SU-DHL-6 (cell line): ENCODE measurements around the gene MAP2K5.

Source experiments
- CTCF ChIP-seq: fragments of 200-600 bp; sonication (generic); IDR thresholded peaks from one replicate; pipeline ENCODE4 v1.5.1; 2017; ENCODE audit warnings: antibody characterized with exemption, mild to moderate bottlenecking, low read length, moderate library complexity; ENCODE audit not compliant: insufficient read depth, poor library complexity, severe bottlenecking
- EZH2phosphoT487 ChIP-seq: fragments of 200-600 bp; sonication (generic), shearing (Covaris generic); conservative IDR thresholded peaks from 2 replicates; pipeline ENCODE4 v1.6.1; 2018; ENCODE audit warnings: mild to moderate bottlenecking, antibody characterized with exemption, low read length, moderate library complexity, mixed read lengths

DNA sequence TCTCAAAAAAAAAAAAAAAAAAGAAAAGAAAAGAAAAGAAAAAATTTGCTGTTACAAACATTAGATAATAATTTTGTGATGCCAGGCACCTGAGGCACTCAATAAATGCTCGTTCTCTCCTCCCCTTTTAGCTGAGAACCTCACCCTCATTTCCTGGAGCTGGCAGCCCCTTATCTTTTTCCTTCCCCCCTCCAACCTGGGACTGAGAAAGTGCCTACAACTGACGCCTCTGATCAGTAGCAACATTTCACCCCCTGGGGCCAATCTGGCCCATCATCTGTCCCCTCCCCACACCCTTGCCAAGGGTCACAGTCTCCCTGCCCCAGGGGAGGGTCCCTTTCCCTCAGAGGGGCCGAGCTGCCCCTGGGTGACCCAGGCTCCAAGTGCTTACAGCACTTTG, 309.9 kb downstream of the MAP2K5 start:
- TF ChIP-seq CTCF (no peak), EZH2phosphoT487 (no peak)
